T-helper 1 cell treated with Interleukin-12 subunit alpha and Interleukin-12 subunit beta and Interleukin-4 antibody, amounts not matched to agents 30 μg/mL and 1 μg/mL, for 36 hours (primary cell): Measurements from ENCODE around the gene SLC10A4.
"Not testable (repeated sequence)": the region's sequence is repeated elsewhere in the genome, so short reads cannot be mapped to it uniquely, and the experiment has no call there.

ENCODE experiments used
- H3K27ac Mint-ChIP-seq: one replicate; pipeline ENCODE4 v1.8.0; 2021; ENCODE audit warnings: mild to moderate bottlenecking, mixed read lengths
- H3K27me3 Mint-ChIP-seq: one replicate; pipeline ENCODE4 v1.8.0; 2021; ENCODE audit warnings: low read depth, mixed read lengths
- H3K36me3 Mint-ChIP-seq: one replicate; pipeline ENCODE4 v1.8.0; 2021; ENCODE audit warnings: low read depth, mixed read lengths
- H3K4me1 Mint-ChIP-seq: one replicate; pipeline ENCODE4 v1.8.0; 2021; ENCODE audit warnings: low read depth, mixed read lengths
- H3K4me3 Mint-ChIP-seq: one replicate; pipeline ENCODE4 v1.8.0; 2021; ENCODE audit warnings: mild to moderate bottlenecking, moderate library complexity, mixed read lengths
- H3K9me3 Mint-ChIP-seq: one replicate; pipeline ENCODE4 v1.8.0; 2021; ENCODE audit warnings: mixed read lengths

Gene SLC10A4, protein sequence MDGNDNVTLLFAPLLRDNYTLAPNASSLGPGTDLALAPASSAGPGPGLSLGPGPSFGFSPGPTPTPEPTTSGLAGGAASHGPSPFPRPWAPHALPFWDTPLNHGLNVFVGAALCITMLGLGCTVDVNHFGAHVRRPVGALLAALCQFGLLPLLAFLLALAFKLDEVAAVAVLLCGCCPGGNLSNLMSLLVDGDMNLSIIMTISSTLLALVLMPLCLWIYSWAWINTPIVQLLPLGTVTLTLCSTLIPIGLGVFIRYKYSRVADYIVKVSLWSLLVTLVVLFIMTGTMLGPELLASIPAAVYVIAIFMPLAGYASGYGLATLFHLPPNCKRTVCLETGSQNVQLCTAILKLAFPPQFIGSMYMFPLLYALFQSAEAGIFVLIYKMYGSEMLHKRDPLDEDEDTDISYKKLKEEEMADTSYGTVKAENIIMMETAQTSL

DNA sequence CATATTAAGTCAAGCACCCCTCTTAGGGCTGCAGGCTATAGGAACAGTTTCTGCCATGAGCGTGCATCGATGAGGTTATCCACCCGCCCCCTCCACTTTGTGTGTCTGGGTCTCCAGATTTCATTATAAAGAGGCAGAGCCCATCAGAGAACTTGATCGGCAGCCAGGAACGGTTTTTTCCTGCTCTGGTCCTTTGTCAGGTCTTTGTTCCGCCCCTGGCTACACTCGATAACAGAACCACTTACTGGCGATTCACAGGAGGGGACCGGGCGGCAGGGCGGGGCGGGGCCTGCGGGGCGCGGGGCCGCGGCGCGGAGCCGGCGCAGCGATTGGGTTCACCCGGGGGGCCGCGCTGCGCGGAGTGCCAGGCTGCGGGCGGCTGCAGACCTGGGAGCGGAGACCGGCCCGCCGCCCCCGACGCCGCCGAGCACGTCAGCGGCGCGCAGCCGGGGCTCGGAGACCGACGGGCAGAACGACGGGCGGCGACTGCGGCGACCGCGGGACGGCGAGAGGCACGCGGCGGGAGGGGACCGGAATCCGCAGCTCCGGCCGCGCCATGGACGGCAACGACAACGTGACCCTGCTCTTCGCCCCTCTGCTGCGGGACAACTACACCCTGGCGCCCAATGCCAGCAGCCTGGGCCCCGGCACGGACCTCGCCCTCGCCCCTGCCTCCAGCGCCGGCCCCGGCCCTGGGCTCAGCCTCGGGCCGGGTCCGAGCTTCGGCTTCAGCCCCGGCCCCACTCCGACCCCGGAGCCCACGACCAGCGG lies at the start of gene SLC10A4:
TSS of gene SLC10A4 (plus strand) at position 338 of the 771 bp plus-strand sequence. CDS start at position 557, 219 bp downstream.
- peaks cover 70% of the 10 kb centered on the region for H3K27me3 Mint-ChIP-seq
- H3K36me3 Mint-ChIP-seq, result peaks cover 6% of the 10 kb centered on the region
- H3K4me3 Mint-ChIP-seq, result peak within 1 kb of the TSS; percentile 68
- no peaks in the 10 kb centered on the region for H3K9me3 Mint-ChIP-seq
- H3K27ac Mint-ChIP-seq, result no peak within 1 kb of the TSS
- H3K4me1 Mint-ChIP-seq, result peaks cover 19% of the 10 kb centered on the region

DNA sequence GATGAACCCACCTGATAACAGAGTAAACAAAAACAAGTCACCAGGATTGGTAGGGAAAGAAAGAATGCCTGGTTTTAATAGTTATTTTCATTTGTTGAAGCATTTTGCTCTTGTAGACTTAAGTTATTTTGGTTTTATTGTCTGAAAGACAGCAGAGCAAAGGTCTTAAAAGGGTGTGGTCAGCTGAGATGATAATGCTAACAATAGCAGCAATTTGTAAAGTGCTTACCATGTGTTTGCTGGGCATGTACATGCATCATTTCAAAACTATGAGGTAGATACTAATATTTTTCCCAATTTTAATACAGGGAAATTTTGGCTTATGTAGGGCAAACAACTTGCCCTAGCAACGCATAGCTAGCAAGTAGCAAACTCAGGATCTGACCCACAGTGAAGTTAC lies 46.8 kb upstream of the SLC10A4 start:
- no peaks in the 10 kb centered on the region for H3K36me3 Mint-ChIP-seq
- no peak overlapping the region for H3K27ac Mint-ChIP-seq
- H3K27me3 Mint-ChIP-seq, result peaks cover 32% of the 10 kb centered on the region
- H3K9me3 Mint-ChIP-seq, result no peaks in the 10 kb centered on the region
- no peak overlapping the region for H3K4me3 Mint-ChIP-seq
- peaks cover 8% of the 10 kb centered on the region for H3K4me1 Mint-ChIP-seq

DNA sequence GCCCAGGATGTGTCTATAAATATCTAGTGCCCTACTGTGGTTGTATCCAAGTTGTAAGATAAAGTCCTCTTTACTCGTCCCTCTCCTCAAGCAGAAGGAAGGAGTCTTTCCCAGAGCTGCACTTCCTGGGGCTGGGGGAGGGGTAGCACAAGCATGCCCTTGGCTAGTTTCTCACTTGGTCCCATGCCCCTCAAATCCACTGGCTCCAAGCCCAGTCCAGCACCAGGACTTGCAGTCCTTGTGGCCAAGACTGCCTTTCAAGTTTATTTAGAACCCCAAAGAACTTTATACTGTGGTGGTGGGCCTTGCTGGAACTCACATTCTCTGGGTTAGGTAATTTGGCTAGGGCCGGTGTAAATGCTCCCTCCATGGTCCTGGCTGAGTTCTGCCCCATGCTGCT lies 43.2 kb upstream of the SLC10A4 start:
- Mint-ChIP-seq H3K4me3 (no peak overlapping the region), H3K4me1 (no peaks in the 10 kb centered on the region), H3K9me3 (no peaks in the 10 kb centered on the region), H3K36me3 (no peaks in the 10 kb centered on the region), H3K27me3 (peaks cover 32% of the 10 kb centered on the region), H3K27ac (no peak overlapping the region)

DNA sequence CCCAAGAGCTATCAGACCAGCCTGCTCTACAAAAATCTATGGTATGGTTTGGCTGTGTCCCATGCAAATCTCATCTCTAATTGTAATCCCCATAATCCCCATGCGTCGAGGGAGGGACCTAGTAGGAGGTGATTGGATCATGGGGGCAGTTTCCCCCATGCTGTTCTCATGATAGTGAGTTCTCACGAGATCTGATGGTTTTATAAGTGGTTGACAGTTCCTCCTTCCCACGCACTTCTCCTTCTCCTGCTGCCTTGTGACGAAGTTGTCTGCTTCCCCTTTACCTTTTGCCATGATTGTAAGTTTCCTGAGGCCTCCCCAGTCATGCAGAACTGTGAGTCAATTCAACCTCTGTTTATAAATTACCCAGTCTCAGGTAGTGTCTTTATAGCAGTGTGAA lies 42.2 kb upstream of the SLC10A4 start:
- not testable (repeated sequence) for H3K9me3 Mint-ChIP-seq, H3K27ac Mint-ChIP-seq

DNA sequence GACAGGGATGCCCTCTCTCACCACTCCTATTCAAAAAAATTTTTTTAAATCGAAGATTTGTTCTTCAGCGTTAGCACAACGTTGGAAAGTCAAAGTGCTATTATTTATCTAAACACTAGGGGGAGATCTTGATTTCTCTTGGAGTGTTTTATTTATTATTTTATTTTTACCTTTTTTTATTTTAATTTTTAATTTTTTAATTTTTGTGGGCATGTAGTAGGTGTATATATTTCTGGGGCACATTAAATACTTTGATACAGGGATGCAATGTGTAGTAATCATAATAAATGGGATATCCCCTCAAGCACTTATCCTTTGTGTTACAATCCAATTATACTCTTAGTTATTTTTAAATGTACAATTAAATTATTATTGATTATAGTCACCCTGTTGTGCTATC lies 37.4 kb upstream of the SLC10A4 start:
- H3K36me3 Mint-ChIP-seq, result no peaks in the 10 kb centered on the region
- no peak overlapping the region for H3K4me3 Mint-ChIP-seq
- H3K27me3 Mint-ChIP-seq, result peaks cover 4% of the 10 kb centered on the region
- no peaks in the 10 kb centered on the region for H3K9me3 Mint-ChIP-seq
- no peak overlapping the region for H3K27ac Mint-ChIP-seq
- no peaks in the 10 kb centered on the region for H3K4me1 Mint-ChIP-seq

More for the DNA sequence above, 42.2 kb upstream of the SLC10A4 start:
- not testable (repeated sequence) for H3K4me3 Mint-ChIP-seq, H3K36me3 Mint-ChIP-seq, H3K4me1 Mint-ChIP-seq
- peaks cover 32% of the 10 kb centered on the region for H3K27me3 Mint-ChIP-seq

DNA sequence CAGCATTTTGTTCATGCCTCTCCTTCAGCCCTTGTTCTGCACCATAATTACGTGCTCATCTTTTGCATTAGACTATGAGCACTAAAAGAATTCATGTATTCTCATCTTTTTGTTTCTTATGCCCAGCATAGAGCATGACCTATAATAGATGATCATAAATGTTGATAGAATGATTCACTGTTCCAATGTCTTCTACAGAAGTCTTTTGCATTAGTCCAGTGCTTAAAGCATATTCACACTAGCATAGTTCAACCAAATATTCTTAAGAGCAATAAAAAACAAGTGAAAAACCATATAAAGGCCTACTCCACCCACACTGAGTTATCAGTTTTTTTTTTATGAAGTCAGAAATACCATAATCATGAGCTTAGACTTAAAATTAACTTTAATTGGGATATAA lies 36.5 kb upstream of the SLC10A4 start:
- Mint-ChIP-seq H3K36me3 (no peaks in the 10 kb centered on the region), H3K9me3 (no peaks in the 10 kb centered on the region), H3K4me3 (no peak overlapping the region), H3K27me3 (no peaks in the 10 kb centered on the region), H3K27ac (no peak overlapping the region), H3K4me1 (no peaks in the 10 kb centered on the region)

DNA sequence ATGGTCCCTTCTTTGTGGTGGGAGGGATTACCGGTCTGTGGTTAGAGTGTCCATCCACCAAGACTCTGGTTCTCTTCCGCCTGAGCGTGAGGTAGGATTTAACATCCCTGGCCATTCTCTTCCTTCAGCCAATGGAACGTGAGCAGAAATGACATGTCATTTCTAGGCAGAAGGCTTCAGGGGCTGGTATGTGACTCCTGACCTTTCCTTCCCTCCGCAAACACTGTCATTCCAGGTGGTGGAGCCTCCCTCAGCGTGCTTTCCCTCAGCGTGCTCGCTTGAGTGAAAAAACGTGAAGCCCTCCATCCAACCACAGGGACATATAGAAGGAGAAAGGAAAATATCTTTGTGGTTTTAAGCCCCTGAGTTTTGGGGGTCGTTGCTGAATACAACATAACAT lies 34.0 kb upstream of the SLC10A4 start:
- H3K4me3 Mint-ChIP-seq, result no peak overlapping the region
- no peaks in the 10 kb centered on the region for H3K4me1 Mint-ChIP-seq
- no peaks in the 10 kb centered on the region for H3K27me3 Mint-ChIP-seq
- H3K36me3 Mint-ChIP-seq, result no peaks in the 10 kb centered on the region
- no peak overlapping the region for H3K27ac Mint-ChIP-seq
- H3K9me3 Mint-ChIP-seq, result no peaks in the 10 kb centered on the region

DNA sequence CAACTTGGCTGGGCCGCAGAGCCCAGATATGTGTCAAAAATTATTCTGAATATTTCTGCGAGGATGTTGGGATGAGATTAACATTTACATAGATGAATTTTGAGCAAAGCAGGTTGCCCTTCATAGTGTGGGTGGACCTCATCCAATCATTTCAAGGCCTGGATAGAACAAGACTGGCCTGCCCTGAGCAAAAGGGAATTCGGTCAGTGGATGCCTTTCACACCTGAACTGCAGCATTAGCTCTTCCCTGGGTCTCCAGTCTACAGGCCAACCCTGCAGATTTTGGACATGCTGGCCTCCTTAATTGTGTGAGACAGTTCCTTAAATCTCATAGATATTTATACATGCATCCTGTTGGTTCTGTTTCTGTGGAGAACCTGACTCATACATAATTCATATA lies 32.4 kb upstream of the SLC10A4 start:
- Mint-ChIP-seq H3K9me3 (no peaks in the 10 kb centered on the region), H3K27me3 (no peaks in the 10 kb centered on the region), H3K4me3 (no peak overlapping the region), H3K27ac (no peak overlapping the region), H3K36me3 (no peaks in the 10 kb centered on the region), H3K4me1 (no peaks in the 10 kb centered on the region)

DNA sequence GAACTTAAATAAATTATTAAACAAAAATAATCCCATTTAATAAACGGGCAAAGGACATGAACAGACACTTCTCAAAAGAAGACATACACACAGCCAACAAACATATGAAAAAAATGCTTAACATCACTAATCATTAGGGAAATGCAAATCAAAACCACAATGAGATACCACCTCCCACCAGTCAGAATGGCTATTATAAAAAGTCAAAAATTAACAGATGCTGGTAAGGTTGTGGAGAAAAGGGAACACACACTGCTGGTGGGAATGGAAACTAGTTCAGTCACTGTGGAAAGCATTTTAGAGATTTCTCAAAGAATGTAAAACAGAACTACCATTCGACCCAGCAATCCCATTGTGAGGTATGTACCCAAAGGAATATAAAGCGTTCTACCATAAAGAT lies 31.5 kb upstream of the SLC10A4 start:
- not testable (repeated sequence) for H3K27me3 Mint-ChIP-seq, H3K4me3 Mint-ChIP-seq, H3K9me3 Mint-ChIP-seq, H3K4me1 Mint-ChIP-seq, H3K27ac Mint-ChIP-seq, H3K36me3 Mint-ChIP-seq

DNA sequence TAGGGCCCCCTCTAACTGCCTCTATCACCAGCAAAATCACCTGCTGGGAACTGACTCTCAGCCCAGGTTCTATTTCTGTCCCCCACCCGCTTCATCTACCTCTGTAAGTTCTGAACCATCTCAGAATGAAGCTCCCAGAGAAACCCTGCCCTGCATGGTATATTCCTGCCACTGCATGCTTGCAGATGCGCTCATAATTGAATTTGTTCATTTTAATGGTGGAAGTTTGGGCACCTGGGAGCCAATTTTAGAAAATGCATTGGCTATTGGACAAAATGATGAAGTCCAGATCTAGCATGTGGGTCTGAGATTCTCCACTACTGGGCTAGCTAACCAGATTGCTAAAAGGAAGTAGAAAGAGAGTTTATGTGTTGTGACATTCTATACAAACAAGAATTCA lies 28.6 kb upstream of the SLC10A4 start:
- Mint-ChIP-seq H3K4me1 (no peaks in the 10 kb centered on the region), H3K36me3 (no peaks in the 10 kb centered on the region), H3K27me3 (peaks cover 6% of the 10 kb centered on the region), H3K9me3 (no peaks in the 10 kb centered on the region), H3K27ac (no peak overlapping the region), H3K4me3 (no peak overlapping the region)

DNA sequence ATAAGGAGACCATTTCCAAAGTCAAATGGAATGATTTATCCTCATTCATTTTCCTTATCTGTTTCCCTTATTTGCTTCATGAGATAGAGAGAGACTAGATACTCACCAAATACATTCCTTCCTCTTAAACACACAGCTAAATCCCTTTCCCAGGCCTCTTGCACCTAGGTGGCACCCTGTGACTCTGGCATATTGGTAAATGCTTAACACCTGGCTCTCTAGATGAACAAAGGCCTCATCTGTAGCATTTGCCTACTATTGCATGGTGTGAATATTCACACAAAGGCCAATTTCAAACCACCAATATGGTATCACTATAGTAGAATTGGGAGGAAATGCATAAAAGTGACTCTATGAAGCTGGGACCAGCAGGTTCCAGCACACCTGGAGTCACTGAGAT lies 22.1 kb upstream of the SLC10A4 start:
- Mint-ChIP-seq H3K36me3 (no peaks in the 10 kb centered on the region), H3K4me1 (no peaks in the 10 kb centered on the region), H3K27ac (no peak overlapping the region), H3K9me3 (no peaks in the 10 kb centered on the region), H3K4me3 (no peak overlapping the region), H3K27me3 (peaks cover 10% of the 10 kb centered on the region)

DNA sequence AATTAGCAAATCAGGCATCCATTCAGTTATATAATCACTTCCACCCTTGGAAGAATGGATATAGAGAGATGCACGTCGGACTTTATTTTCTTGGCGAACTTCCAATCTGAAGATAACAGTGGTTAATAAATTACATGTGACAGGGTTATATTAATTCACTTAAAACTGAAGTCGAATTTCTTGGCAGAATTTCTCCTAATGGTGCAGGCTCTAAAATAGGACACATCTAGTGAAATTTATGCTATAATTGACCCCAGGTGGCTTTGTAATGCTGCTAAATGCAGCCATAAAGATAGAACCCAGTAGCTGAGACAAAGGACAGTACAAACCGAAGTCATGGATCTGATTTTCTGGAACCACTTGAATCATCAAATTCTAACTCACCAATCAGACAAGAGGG lies 20.8 kb upstream of the SLC10A4 start:
- Mint-ChIP-seq H3K9me3 (no peaks in the 10 kb centered on the region), H3K27me3 (peaks cover 5% of the 10 kb centered on the region), H3K36me3 (no peaks in the 10 kb centered on the region), H3K27ac (no peak overlapping the region), H3K4me1 (no peaks in the 10 kb centered on the region), H3K4me3 (no peak overlapping the region)

DNA sequence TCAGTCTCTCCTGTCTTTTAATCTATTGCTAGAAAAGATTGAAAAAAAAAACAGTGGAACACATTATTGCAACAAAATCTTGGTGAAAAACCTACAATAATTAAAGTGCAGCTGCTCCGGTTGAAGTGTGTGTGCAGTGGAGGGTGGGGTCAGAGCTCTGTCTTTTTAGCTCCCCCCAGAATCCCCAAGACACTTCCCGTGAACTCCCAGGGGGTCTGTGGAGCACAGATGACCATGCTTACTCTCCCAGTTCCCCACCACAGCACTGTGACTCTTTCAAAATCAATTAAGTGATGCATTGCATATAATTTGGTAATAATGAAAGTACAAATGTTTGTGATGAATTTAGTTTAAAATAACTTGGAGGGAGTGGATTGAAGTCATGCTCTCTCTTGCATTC lies 15.7 kb upstream of the SLC10A4 start:
- Mint-ChIP-seq H3K9me3 (no peaks in the 10 kb centered on the region), H3K27me3 (peaks cover 14% of the 10 kb centered on the region), H3K27ac (no peak overlapping the region), H3K4me3 (no peak overlapping the region), H3K4me1 (no peaks in the 10 kb centered on the region), H3K36me3 (no peaks in the 10 kb centered on the region)

DNA sequence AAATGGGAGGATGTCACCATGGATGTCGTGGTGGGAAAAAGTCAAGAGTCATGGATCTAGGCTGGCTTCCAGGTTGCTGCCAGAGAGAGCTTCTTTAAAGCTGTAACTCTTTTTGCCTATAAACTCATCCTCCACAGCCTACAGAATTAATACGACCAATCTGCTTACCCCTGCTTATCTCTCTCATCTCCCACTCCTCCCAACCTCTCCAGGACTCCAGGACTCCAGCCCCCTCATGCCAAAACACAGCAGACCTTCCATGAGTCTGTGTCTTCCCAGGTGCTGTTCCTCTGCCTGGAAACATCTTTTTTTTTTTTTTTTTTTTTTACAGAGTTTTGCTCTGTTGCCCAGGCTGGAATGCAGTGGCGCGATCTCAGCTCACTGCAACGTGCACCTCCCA lies 15.3 kb upstream of the SLC10A4 start:
- Mint-ChIP-seq H3K4me1 (no peaks in the 10 kb centered on the region), H3K9me3 (no peaks in the 10 kb centered on the region), H3K4me3 (no peak overlapping the region), H3K27ac (no peak overlapping the region), H3K27me3 (peaks cover 14% of the 10 kb centered on the region), H3K36me3 (no peaks in the 10 kb centered on the region)

DNA sequence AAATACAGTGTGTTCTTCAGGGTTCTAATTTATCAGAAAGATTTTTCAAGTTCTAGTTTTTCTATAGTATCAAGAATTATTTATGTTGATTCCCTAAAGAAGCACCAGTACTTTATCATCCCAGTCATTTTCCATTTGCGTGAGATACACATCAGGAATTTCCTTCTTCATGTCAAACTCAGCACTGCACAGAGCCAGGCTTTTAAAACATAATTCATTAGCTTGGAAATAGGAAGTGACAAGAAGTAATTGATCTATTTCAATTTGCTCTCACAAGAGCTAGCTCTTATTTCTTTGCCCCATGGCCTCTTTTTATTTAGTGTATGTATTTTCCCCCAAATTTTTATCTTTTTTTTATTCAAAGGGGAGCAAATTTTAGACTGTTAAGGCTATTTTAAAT lies 13.0 kb upstream of the SLC10A4 start:
- H3K4me1 Mint-ChIP-seq, result no peaks in the 10 kb centered on the region
- peaks cover 14% of the 10 kb centered on the region for H3K27me3 Mint-ChIP-seq
- no peak overlapping the region for H3K27ac Mint-ChIP-seq
- H3K9me3 Mint-ChIP-seq, result no peaks in the 10 kb centered on the region
- no peaks in the 10 kb centered on the region for H3K36me3 Mint-ChIP-seq
- no peak overlapping the region for H3K4me3 Mint-ChIP-seq
